GM18858 (cell line): ENCODE data around the gene PTPN11.
"Not testable (repeated sequence)": the region's sequence is repeated elsewhere in the genome, so short reads cannot be mapped to it uniquely, and the experiment has no call there.

Experiments
- ATAC-seq: cut with Tn5 transposase; IDR thresholded peaks from one replicate; pipeline ENCODE4 v1.9.1; 2021; ENCODE audit not compliant: unreplicated experiment

PTPN11 gene

DNA sequence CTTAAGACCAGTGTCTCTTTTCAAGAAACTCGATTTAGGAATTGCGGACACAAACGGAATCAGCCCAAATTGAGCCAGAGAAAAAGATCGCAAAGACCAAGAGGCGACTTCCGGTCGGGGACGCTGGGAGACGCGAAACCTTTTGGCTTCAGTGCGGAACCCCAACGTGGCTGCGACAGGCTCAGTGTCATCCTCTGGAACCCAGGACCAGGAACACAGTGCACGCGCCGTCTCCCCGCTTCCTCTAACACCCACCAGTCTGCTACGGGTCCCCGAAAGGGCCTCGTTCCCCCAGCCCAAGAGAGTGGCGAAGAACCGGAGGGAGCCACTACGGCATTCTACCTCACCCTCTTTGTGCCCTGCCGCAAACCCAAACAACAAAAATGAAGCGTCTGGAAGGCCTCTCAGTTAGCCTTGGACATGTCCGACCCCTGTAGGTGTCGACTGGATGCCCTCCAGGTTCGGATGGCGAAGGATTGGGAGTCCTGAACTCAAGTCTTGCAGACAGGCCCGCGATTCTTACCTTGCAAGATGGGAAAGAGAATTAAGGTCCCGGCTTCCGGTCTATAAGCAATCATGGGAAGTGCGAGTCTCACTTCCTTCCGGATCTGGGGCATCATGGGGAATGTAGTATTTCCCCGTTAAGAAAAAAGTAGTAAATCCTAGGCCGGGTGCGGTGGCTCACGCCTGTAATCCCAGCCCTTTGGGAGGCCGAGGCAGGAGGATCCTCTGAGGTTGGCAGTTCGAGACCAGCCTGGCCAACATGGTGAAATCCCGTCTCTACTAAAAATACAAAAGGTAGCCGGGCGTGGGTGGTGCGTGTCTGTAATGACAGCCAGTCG is 9.5 kb upstream of the PTPN11 start, which contains the start of gene RPL6:
Gene RPL6 (minus strand): TSS at position 542 of the 842 bp plus-strand sequence. CDS start 949 bp downstream, outside the sequence.
- ATAC-seq, result no peak

- no peak for ATAC-seq
Observed at GRCh38 chr12:112409906-112410244, 8.9 kb upstream of the PTPN11 start.

DNA sequence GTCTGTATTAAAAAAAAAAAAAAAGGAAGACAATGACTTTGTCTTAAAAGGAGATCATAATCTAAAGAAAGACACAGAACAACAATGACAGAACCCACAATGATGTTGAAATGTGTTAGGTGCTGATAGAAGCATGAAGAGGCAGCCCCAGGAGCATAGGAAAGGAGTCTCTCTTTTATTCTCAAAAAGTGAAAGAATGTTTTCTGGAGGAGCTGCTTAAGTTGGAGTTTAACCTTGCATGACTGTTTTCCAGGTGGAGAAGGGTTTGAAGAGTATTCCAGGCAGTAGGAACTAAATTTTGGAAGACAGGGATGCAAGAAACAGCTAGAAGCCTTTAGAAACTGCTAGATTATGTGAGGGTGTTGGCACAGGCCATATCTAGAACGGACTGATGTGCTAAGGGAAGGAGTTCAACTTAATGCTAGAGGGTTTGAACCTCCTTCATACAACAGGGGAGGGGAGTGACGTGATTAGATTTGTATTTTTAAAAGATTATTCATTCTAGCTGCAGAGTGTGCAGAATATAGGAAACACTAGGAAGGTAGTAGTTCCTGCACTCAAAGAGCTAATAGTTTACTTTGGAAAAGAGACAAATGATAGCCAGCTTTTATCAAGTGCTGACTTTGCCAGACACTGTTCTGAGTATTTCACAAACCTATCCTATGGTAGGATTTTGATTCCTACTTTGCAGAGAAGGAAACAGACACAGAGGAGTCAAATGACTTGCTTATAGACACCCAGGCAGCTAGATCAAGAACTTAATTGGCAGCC is 4.7 kb upstream of the PTPN11 start:
- no peak for ATAC-seq

DNA sequence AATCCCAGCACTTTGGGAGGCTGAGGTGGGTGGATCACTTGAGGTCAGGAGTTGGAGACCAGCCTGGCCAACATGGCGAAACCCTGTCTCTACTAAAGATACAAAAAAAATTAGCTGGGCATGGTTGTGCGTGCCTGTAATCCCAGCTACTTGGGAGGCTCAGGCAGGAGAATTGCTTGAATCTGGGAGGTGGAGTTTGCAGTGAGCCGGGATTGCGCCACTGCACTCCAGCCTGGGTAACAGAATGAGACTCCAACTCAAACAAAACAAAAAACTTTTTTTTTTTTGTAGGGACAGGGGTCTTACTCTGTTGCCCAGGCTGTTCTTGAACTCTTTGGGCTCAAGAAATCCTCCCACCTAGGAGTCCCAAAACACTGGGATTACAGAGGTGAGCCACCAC is 3.3 kb upstream of the PTPN11 start:
- ATAC-seq, result not testable (repeated sequence)

DNA sequence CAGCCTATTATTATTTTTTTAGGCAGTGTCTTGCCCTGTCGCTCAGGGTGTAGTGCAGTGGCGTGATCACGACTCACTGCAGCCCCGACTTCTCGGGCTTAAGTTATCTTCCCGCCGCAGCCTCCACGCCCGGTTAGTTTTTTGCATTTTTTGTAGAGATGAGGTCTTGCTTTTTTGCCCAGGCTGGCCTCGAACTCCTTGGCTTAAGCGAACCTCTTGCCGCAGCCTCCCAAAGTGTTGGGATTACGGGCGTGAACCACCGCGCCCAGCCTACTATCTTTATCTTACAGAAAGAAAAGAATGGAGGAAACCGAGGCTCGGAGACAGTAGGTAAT is 507 bp upstream of the PTPN11 start:
- ATAC-seq, result peak; percentile 10

DNA sequence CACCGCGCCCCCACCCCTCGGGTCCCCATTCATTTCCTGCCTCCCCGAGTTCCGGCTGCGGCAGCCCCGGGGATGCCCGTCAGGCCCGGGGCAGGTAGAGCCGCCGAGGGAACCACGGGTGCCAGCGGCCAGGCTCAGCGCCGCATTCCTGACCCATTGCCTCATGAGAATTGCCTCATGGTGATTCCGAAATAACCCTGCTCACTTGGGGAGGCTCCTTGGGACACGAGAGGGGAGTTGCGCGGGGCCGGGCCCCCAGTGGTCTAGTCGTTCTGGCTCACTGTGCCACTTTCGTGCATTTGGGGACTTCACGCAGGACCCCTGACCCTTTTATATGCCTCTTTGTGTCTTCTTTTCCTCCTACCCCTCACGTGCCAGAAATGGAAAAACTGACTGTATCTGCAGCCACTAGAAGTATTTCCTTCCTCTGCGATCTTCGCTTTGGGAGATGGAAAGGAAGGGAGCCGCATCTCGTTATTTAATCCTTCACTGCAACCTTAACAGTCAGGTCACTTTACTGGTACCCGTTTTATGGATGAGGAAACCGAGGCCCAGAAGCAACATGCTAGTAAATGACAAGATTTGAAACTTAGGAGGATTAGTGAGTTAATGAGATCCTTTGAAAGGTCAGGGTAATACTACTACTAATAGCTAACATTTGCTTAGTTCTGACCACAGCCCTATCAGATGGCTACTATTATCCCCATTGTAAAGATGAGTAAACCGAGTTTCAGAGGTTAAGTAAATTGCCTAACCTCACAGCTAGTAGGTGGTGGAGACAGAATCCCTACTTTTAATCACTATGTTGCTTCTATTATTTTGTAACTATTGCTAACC is 768 bp downstream of the PTPN11 start:
- peak; percentile 37 for ATAC-seq

DNA sequence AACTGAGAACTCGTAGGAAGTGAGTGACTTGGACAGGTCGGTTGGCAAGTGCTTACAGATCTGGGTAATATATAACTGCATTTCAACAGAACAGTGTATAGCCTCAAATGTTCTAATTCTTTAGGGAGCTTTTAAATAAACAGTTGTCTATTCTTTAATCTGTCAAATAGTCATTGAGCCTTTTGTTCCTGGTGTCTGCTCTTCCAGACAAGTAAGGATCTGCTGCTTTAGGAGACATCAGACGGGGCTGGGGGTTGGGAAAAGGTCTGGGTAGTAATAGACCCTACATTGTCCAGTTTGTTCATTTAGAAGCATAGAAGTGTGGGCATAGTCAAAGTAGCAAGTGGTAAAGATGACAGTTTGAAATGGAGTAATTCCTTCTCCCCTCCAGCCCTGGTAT is 2.0 kb downstream of the PTPN11 start:
- ATAC-seq, result no peak

- no peak for ATAC-seq
Observed at GRCh38 chr12:112421363-112421762, 2.6 kb downstream of the PTPN11 start.

DNA sequence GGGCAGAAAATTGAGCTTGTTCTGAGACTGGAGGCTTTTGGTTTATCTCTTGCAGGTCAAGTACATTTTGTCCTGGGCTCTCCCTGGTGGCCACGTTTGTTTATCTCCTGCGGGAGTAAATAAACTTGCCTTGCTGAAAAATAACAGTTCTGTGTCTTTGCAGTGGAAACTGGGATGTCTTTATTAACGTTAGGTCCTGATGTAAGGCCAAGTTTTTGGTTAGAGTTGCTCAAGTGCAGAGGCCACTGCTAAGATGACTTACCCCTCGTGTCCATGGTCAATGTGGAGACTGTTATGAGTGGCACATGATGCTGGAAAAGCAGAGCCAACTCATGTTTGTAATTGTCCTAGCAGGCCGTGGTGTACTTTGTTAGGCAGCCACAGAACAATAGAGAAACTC is 3.8 kb downstream of the PTPN11 start:
- no peak for ATAC-seq

DNA sequence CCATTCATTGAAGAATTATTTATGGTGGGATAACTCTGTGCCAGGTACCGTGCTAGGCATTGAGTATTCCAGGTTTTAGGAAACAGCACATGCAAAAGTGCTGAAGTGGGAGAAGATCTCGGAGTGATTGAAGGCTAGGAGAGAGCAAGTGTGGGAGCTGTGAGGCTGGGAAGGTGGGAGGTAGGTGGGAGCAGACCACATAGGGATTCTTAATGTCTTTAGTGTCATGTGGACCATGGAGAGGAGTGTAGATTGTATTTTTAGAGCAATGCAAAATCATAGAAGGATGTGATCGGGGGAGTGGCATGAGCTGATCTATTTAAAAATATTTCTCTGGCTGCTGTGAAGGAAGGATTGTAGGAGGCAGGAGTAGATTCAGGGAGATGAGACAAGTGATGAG is 5.4 kb downstream of the PTPN11 start:
- ATAC-seq, result no peak

DNA sequence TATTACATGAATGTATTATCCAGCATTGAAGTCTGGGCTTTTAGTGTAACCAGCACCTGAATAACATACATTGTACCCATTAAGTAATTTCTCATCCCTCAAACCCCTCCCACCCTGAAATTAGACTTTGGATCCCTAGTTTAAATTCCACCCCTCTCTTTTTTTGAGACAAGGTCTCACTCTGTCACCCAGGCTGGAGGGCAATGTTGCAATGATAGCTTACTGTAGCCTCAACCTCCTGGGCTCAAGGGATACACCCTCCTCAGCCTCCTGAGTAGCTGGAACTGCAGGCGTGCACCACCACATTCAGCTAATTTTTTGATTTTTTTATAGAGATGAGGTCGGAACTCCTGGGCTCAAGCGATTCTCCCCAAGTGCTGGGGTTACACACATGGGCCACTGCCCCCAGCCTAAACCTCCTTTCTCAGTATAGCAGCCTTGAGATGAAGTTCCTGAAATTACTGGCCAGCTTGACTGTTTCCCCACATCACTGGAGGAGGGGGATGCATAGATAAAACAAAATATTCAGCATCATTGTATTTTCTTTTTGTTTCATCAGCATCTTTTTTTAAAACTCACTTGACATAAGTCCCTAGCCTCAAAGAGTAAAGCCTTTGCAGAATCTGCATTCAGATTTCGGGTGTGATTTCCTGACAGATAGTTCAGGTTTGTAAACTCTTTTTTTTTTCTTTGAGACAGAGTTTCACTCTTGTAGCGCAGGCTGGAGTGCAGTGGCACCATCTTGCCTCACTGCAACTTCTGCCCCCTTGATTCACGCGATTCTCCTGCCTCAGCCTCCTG is 7.0 kb downstream of the PTPN11 start:
- no peak for ATAC-seq

DNA sequence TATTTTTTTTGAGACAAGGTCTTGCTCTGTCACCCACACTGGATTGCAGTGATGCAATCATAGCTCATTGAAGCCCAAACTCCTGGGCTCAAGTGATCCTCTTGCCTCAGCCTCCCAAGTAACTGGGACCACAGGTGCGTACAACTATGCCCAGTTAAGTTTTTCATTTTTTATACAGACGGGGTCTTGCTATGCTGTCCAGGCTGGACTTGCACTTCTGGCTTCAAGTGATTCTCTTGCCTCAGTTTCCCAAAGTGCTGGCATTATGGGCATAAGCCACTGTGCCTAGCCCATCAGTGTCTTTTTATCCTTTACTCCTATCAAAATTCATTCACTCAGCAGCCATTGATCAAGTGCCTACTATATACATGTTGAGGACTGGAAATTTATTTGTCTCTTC is 9.0 kb downstream of the PTPN11 start:
- no peak for ATAC-seq

GRCh38 chr12:112430929-112431328 is 12.2 kb downstream of the PTPN11 start:
- no peak for ATAC-seq

- no peak for ATAC-seq
Observed at GRCh38 chr12:112431965-112432364, 13.2 kb downstream of the PTPN11 start.

DNA sequence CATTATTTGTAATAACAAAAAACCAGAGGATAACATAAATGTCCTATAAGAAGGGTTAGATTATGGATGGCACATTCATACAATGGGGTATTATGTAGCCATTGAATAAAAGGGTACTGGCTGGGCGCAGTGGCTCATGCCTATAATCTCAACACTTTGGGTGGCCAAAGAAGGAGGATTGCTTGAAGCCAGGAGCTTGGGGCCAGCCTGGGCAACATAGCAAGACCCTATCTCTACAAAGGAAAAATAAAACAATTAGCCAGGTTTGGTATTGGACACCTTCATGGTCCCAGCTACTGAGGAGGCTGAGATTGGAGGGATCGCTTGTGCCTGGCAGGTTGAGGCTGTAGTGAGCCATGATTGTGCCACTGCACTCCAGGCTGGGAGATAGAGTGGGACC is 14.8 kb downstream of the PTPN11 start:
- no peak for ATAC-seq

- not testable (repeated sequence) for ATAC-seq
Observed at GRCh38 chr12:112438645-112439044, 19.9 kb downstream of the PTPN11 start.

- ATAC-seq, result no peak
Observed at GRCh38 chr12:112439769-112440168, 21.0 kb downstream of the PTPN11 start.

DNA sequence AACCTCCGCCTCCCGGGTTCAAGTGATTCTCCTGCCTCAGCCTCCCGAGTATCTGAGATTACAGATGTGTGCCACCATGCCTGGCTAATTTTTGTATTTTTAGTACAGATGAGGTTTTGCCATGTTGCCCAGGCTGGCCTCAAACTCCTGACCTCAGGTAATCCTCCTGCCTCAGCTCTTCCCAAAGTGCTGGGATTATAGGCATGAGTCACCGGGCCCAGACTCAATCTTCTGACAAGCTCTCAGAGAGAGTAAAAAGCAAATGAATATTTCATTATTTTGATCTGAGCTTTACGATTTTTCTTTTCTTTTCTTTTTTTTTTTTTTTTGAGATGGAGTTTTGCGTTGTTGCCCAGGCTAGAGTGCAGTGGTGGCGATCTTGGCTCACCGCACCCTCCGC is 21.9 kb downstream of the PTPN11 start:
- not testable (repeated sequence) for ATAC-seq

DNA sequence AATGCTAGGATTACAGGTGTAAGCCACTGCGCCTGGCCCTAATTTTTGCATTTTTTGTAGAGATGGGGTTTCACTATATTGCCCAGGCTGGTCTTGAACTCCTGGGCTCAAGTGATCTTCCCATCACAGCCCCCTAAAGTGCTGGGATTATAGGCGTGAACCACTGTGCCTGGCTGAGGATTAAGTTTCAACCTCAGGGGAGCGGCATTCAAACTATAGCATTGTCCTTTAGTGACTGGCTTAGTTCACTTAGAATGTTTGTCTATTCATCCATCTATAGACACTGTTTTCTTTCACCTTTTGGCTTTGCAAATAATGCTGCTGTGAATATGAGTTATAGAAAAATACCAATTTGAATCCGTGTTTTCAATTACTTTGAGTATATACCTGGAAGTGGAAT is 25.2 kb downstream of the PTPN11 start:
- no peak for ATAC-seq

GRCh38 chr12:112446008-112446725 is 27.4 kb downstream of the PTPN11 start:
- no peak for ATAC-seq
